ENCODE data around the gene GYPC. TPM values are rescaled to one million over a fixed set of nuclear protein-coding genes. Genes with fewer than 3 reads are reported as not detected.
A peak's percentile ranks its signal among the peaks of the same experiment; 100 is the strongest.

The GYPC gene
- total and polyA plus RNA-seq, 2 of the 4 experiments (the other 2 are of a cell fraction): 53.4 to 96.3 TPM

GRCh38 chr2:126736133-126736874 is 80.3 kb downstream of the GYPC start:
- Histone ChIP-seq H3K27me3 (ENCODE audit: control insufficient read depth, insufficient read depth, low read length) (peaks cover 4% of the 10 kb centered on the region), H3K4me3 (ENCODE audit: insufficient read depth, low read depth, low read length) (no peak overlapping the region), H3K23ac (ENCODE audit: low read depth, low read length) (no peak overlapping the region), H3K56ac (ENCODE audit: extremely low read depth, insufficient read depth, low read length) (no peak overlapping the region), H4K91ac (ENCODE audit: insufficient read depth, low read depth, low read length) (no peak overlapping the region), H4K8ac (ENCODE audit: low read depth in 2 of 2, low read length in 2 of 2) (no peak overlapping the region), H3K4ac (ENCODE audit: low read depth, low read length) (no peak overlapping the region), H4K5ac (ENCODE audit: low read depth, low read length) (no peak overlapping the region), H3K4me1 (ENCODE audit: control insufficient read depth, insufficient read depth, low read length) (no peaks in the 10 kb centered on the region), H2BK5ac (ENCODE audit: low read depth, low read length, poor library complexity, severe bottlenecking) (no peak overlapping the region), H2AK5ac (ENCODE audit: low read depth, low read length) (no peak overlapping the region), H2BK15ac (ENCODE audit: low read depth, low read length) (no peak overlapping the region), H3K9me3 (ENCODE audit: control insufficient read depth, insufficient read depth, low read length) (no peaks in the 10 kb centered on the region), H3K18ac (ENCODE audit: low read depth, low read length) (no peak overlapping the region), H3K9ac (ENCODE audit: low read depth, low read length) (no peak overlapping the region), H3K14ac (replicated peaks; ENCODE audit: low read depth, low read length) (no peak overlapping the region), H3K4me2 (ENCODE audit: low read depth, low read length) (no peak overlapping the region), H2BK120ac (ENCODE audit: low read depth, low read length) (no peak overlapping the region), H2AK9ac (replicated peaks; ENCODE audit: low read depth, low read length, poor library complexity) (no peak overlapping the region), H3K9me1 (ENCODE audit: insufficient read depth, low read length) (no peaks in the 10 kb centered on the region), H3K79me1 (ENCODE audit: low read depth in 1 of 2, low read length in 2 of 2) (no peaks in the 10 kb centered on the region), H3K27ac (ENCODE audit: insufficient read depth, low read length) (no peak overlapping the region), H2BK20ac (ENCODE audit: low read depth, low read length) (no peak overlapping the region), H4K20me1 (ENCODE audit: insufficient read depth, low read length) (no peaks in the 10 kb centered on the region), H3K36me3 (ENCODE audit: control insufficient read depth, insufficient read depth, low read length) (no peaks in the 10 kb centered on the region), H2AFZ (replicated peaks; ENCODE audit: low read length, poor library complexity) (no peak overlapping the region)
- DNase-seq (peak; percentile 40), ATAC-seq (ENCODE audit: low read depth) (no peak; the same call in 1 of the 2 replicates)
- intact Hi-C loops (cut with micrococcal nuclease) (no loop called here), in situ Hi-C loops (cut with MboI; ENCODE audit: low sequenced_read_pairs) (no loop called here), dilution Hi-C loops (cut with HindIII; ENCODE audit: low sequenced_read_pairs, unreplicated experiment) (no loop called here)
- WGBS, 2 experiments (ENCODE audit: extremely low coverage in 2 of 2, insufficient read length in 1 of 2): 8% methylated on average over 2 of the region's 8 CpGs; no CpG with 5 or more reads in 1 of the 2 experiments
- TF ChIP-seq MAZ (IDR thresholded peaks at IDR 0.05; ENCODE audit: borderline replicate concordance, low read depth, low read length): no peak
- no peak for TF ChIP-seq RCOR1 (IDR thresholded peaks at IDR 0.05; ENCODE audit: insufficient replicate concordance, low read length)
- no peak for TF ChIP-seq MXI1 (IDR thresholded peaks at IDR 0.05; ENCODE audit: borderline replicate concordance, low read depth, low read length)
- TF ChIP-seq CHD1 (IDR thresholded peaks at IDR 0.05; ENCODE audit: low read depth, low read length): no peak
- TF ChIP-seq NFE2L2 (IDR thresholded peaks at IDR 0.05; ENCODE audit: low read depth, low read length): no peak
- TF ChIP-seq SMC3 (IDR thresholded peaks at IDR 0.05; ENCODE audit: low read depth, low read length): no peak
- TF ChIP-seq ELK1 (IDR thresholded peaks at IDR 0.05; ENCODE audit: borderline replicate concordance, low read depth, low read length): no peak
- no peak for TF ChIP-seq BHLHE40 (IDR thresholded peaks at IDR 0.05; ENCODE audit: low read depth, low read length)
- no peak for TF ChIP-seq POLR2A (IDR thresholded peaks at IDR 0.05; ENCODE audit: low read depth, low read length)
- TF ChIP-seq MAFK (IDR thresholded peaks at IDR 0.05; ENCODE audit: low read depth, low read length): no peak
- no peak for TF ChIP-seq FOS (IDR thresholded peaks at IDR 0.05; ENCODE audit: low read depth, low read length)
- TF ChIP-seq RAD21 (IDR thresholded peaks at IDR 0.05; ENCODE audit: low read length): no peak
- no peak for TF ChIP-seq RFX5 (IDR thresholded peaks at IDR 0.05; ENCODE audit: low read depth, low read length)
- TF ChIP-seq CTCF (conservative IDR thresholded peaks at IDR 0.05; ENCODE audit: low read depth, low read length): no peak
- no peak for TF ChIP-seq CEBPB (IDR thresholded peaks at IDR 0.05; ENCODE audit: low read depth, low read length)
- no peak for TF ChIP-seq USF2 (IDR thresholded peaks at IDR 0.05; ENCODE audit: low read depth, low read length)
- CTCF ChIA-PET: no interaction called here
- no TSS peak for BruUV-seq (replicated peaks)
- POLR2A ChIA-PET (ENCODE audit: unreplicated experiment): no interaction called here
